ENCODE data around the gene PNMA1.

The PNMA1 gene

GRCh38 chr14:73713803-73714655, at the start of gene PNMA1:
TSS of gene PNMA1 (minus strand) at chr14:73714384. CDS start at chr14:73713639, 745 bp downstream.
- DNase-seq = peak; percentile 86 to 88

DNA sequence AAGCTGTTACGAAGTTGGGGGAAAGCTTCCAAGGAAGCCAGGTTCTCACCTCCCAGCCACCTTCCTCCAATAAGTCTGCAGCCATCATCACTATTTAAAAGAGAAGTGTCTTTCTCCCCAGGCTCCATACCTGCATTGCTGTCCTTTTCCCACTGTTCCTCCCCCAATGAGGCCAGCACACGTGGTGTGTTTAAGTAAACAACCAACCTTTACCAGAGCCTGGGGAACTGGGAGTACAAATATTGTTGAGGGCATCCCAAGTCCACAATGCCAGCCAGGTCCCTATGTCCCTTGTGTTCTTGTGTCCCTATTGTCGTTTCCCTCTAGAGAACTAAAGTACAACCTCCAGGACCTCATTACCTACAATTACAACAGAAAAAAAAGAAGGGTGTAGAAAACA, 49.2 kb upstream of the PNMA1 start:
- no peak for DNase-seq

DNA sequence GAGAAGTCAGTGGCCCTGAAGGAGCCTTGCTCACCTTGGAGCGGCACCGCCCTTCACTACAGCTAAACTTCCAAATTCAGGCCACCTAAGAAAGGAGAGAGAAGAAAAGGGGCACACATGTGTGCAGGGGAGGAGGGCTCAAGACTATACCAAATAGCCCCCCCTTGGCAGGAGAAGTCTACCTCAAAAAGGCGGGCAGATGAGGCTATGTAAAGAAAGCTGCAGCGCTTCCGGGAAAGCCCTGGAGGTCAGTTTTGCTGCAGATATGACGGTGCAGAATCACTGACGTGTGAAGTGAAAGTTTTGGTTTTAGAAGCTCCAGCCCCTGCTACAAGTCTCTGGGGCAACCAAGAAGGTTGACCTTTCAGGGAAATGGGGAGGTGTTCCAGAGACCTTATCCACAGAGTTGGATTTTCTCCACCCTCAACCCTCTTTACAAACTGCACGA, 48.2 kb upstream of the PNMA1 start:
- DNase-seq = peak in 1 of 2 experiments; percentile 65

- peak in 1 of 2 experiments; percentile 53 for DNase-seq
These were observed 47.6 kb upstream of the PNMA1 start for GRCh38 chr14:73761618-73762355.

DNA sequence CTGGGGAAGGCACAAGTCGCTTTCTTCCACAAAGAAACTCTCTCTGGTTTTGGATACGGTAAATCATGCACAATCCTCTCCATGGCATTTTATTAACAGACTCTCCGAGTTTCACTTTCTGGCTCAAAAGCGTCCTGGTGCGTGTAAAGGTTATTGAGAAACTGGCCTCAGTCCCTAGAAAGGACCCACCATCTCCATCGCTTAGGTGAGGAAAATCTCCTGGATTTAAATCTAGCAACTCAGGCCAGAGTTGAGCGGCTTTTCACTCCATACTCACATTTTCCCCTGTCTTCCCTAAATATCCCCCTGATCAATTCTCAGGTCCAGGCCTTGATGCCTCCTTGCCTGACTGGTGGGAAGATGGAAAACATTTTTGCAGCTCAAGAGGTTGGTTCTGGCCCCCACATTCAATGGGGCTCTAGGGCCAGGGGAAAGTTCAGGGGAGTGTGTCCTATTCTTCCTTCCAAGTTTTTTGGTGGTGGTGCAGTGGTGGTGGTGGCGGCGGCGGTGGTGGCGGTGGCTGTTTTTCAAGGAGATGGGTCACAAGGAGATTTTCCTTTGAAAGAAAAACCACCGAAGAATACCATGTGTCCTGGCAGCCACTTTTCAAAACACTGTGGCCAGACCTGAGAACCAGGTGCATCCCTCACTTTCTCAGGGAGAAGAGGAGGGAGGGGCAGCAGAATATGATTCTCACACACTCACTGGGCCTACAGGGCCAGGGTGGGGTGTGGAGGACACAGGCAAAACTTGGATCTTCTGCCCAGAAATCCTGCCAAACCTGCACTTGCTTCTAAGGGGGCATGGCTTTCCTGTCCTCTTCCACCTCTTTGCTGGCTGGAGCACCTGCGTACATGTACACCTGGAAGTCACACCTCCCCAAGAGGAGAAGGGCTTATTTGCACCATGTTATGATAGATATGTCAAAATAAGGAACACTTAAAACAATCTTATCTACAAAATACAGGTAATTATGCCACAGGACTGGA, 46.7 kb upstream of the PNMA1 start:
- DNase-seq = no peak

GRCh38 chr14:73759714-73760597, 45.8 kb upstream of the PNMA1 start:
- DNase-seq = peak; percentile 97 to 98

- peak in 1 of 2 experiments; percentile 60 for DNase-seq
These were observed 45.1 kb upstream of the PNMA1 start for GRCh38 chr14:73759183-73759713.

GRCh38 chr14:73758392-73759182, 44.4 kb upstream of the PNMA1 start:
- peak; percentile 81 to 85 for DNase-seq

DNA sequence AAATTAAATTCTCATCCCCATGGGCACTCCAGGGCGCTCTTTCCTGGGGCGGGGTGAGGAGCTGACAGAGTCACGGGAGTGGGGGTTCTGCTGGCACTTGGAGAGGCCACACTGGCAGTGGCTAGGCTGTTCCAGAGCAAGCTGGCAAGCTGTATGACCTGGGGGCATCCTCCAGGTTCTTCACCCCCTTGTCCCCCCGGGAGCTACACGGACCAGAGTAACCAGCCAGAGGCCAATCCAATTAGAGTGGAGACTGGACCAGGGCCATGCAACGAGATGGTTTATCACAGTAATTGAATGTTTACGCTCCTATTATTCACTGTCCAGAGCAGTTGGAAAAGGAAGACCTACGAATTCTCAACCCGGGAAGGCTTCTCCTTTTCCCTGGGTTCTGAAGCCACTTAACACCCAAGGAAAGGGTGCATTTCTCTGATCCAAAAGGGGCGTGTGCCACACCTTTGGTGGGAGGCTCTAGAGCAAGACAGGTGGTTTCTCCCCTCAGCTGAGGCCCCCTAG, 43.8 kb upstream of the PNMA1 start:
- DNase-seq = no peak

GRCh38 chr14:73757381-73757780, 43.2 kb upstream of the PNMA1 start:
- DNase-seq = no peak

GRCh38 chr14:73755434-73756014, 41.3 kb upstream of the PNMA1 start:
- peak in 1 of 2 experiments; percentile 43 for DNase-seq

DNA sequence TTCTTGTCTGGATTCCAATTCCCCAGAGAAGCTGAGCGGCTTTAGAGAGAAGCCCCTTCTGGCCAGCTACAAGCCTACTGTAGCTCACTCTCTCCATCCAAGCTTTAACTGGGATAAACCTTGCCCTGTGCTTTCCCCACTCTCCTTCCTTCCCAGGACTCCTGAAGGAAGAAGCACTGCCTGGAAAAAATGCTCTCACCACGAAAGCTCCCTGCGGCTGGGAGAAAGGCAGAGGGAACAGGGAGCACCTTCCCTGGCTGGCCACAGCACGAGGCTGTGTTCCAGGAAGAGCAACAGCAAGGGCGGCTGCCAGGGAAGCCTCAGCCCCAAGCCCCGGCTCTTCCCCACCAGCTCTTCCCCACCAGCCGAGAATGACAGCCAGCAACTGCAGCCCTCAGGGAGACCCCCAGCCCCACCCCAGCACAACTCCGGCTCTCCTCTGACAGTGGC, 40.8 kb upstream of the PNMA1 start:
- no peak for DNase-seq

- DNase-seq = peak; percentile 63 to 71
These were observed 40.0 kb upstream of the PNMA1 start for GRCh38 chr14:73753887-73754795.

- peak in 1 of 2 experiments; percentile 44 for DNase-seq
These were observed 39.1 kb upstream of the PNMA1 start for GRCh38 chr14:73753124-73753886.

DNA sequence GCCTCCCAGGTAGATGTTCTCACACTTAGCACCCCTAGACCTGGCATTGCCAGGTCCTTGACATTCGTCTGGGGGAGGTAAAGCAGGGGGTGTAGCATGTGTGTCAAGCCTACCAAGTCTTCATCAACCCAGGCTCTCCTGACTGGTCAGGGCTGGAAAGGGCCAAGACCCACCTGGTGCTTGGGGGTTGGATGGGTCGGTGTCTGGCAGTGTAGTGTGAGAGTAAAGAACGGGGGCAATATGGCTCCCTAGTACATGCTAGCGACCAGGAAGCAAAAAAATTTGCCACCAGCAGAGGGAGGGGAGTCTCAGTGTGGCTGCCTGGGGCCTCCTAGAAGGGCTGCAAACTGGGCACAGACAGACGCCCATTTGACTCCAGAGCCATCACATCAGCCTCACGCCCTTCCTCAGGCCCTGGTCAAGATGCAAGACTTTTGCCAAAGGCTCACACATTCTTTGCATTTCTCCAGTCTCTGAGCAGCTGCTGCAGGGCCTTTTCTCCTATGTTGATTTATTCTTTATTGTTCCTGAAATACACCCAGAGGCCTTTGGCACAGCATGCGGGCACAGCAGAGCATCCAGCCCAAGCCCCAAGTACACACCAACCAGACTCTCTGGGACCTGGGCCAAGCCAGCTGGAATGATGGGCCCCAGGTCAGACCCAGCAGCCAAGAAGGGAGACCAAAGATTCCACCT, 38.3 kb upstream of the PNMA1 start:
- DNase-seq = no peak

GRCh38 chr14:73751157-73751691, 37.0 kb upstream of the PNMA1 start:
- DNase-seq = no peak

- no peak for DNase-seq
These were observed 36.3 kb upstream of the PNMA1 start for GRCh38 chr14:73750531-73750901.
